ENCODE measurements around the gene CEP290.
A peak's percentile ranks its signal among the peaks of the same experiment; 100 is the strongest.
"Not testable (repeated sequence)": the region's sequence is repeated elsewhere in the genome, so short reads cannot be mapped to it uniquely, and the experiment has no call there.

CEP290 gene

GRCh38 chr12:88037770-88038169 is 104.1 kb downstream of the CEP290 start:
- no peak for DNase-seq

- peak; percentile 7 for DNase-seq
These were observed 105.4 kb downstream of the CEP290 start for GRCh38 chr12:88036353-88036965.

GRCh38 chr12:88035907-88036289 is 106.0 kb downstream of the CEP290 start:
- no peak for DNase-seq

GRCh38 chr12:88035271-88035906 is 106.5 kb downstream of the CEP290 start:
- DNase-seq = peak; percentile 71

- DNase-seq = not testable (repeated sequence)
These were observed 110.7 kb downstream of the CEP290 start for GRCh38 chr12:88031161-88031560.

- no peak for DNase-seq
These were observed 112.7 kb downstream of the CEP290 start, which contains the start of gene C12orf50 for GRCh38 chr12:88029093-88029665. TSS of gene C12orf50 (minus strand) at chr12:88029401. CDS start at chr12:88026962, 2,439 bp downstream.

GRCh38 chr12:88026196-88026595 is 115.7 kb downstream of the CEP290 start:
- DNase-seq = no peak

- no peak for DNase-seq
These were observed 123.9 kb downstream of the CEP290 start for GRCh38 chr12:88017964-88018363.

- DNase-seq = no peak
These were observed 126.1 kb downstream of the CEP290 start for GRCh38 chr12:88015825-88016224.

- no peak for DNase-seq
These were observed 130.1 kb downstream of the CEP290 start for GRCh38 chr12:88011755-88012154.

- no peak for DNase-seq
These were observed 135.5 kb downstream of the CEP290 start for GRCh38 chr12:88006351-88006750.

GRCh38 chr12:88001327-88001726 is 140.6 kb downstream of the CEP290 start:
- no peak for DNase-seq
